SU-DHL-6 (cell line): ENCODE data around the gene CHST13.

Source experiments
- H2AFZ ChIP-seq: fragments of 200-600 bp; sonication (generic); 2 replicates; pipeline ENCODE4 v1.6.1; 2014; ENCODE audit warnings: low read depth, mild to moderate bottlenecking, moderate library complexity, mixed read lengths, antibody characterized with exemption, low read length; ENCODE audit not compliant: severe bottlenecking
- H3F3A ChIP-seq: fragments of 200-600 bp; shearing (Covaris generic); 2 replicates; pipeline ENCODE4 v1.6.0; 2016; ENCODE audit warnings: antibody characterized with exemption, mild to moderate bottlenecking; ENCODE audit not compliant: insufficient read depth
- H3K27ac ChIP-seq: fragments of 200-600 bp; sonication (generic); 2 replicates; pipeline ENCODE4 v1.5.1; 2016; ENCODE audit warnings: low read depth, mild to moderate bottlenecking, low read length, moderate library complexity, mixed read lengths
- H3K27me3 ChIP-seq: fragments of 200-600 bp; sonication (generic), shearing (Covaris generic); 2 replicates; pipeline ENCODE4 v1.6.0; 2014; ENCODE audit warnings: mild to moderate bottlenecking, low read length
- H3K36me3 ChIP-seq: fragments of 200-600 bp; sonication (generic); 2 replicates; pipeline ENCODE4 v1.6.1; 2014; ENCODE audit warnings: mild to moderate bottlenecking, low read length, mixed read lengths
- H3K4me2 ChIP-seq: fragments of 300-600, 200-600 bp; shearing (Covaris generic), sonication (generic); 2 replicates; pipeline ENCODE4 v1.6.0; 2014; ENCODE audit warnings: low read length, low read depth, mild to moderate bottlenecking; ENCODE audit not compliant: poor library complexity, severe bottlenecking
- H3K4me3 ChIP-seq: fragments of 200-600 bp; sonication (generic); 2 replicates; pipeline ENCODE4 v1.5.1; 2014; ENCODE audit warnings: antibody characterized with exemption, low read length, mild to moderate bottlenecking, mixed read lengths; ENCODE audit not compliant: insufficient read depth, poor library complexity, severe bottlenecking
- H3K79me2 ChIP-seq: fragments of 200-600 bp; sonication (generic); 2 replicates; pipeline ENCODE4 v1.6.1; 2014; ENCODE audit warnings: mild to moderate bottlenecking, low read length, moderate library complexity; ENCODE audit not compliant: insufficient read depth
- H3K9ac ChIP-seq: fragments of 200-600 bp; sonication (generic); 2 replicates; pipeline ENCODE4 v1.7.0; 2014; ENCODE audit warnings: mild to moderate bottlenecking, low read length
- H3K9me2 ChIP-seq: fragments of 200-600 bp; sonication (generic); replicated peaks from 2 replicates; pipeline ENCODE4 v1.6.1; 2014; ENCODE audit warnings: low read length; ENCODE audit not compliant: insufficient read depth
- H3K9me3 ChIP-seq: fragments of 200-600 bp; sonication (generic); 2 replicates; pipeline ENCODE4 v1.6.1; 2014; ENCODE audit warnings: low read length, mixed read lengths; ENCODE audit not compliant: insufficient read depth
- H4K20me1 ChIP-seq: fragments of 200-600 bp; sonication (generic); 2 replicates; pipeline ENCODE4 v1.6.1; 2014; ENCODE audit warnings: low read depth, mild to moderate bottlenecking, antibody characterized with exemption, low read length, moderate library complexity, mixed read lengths
- EZH2phosphoT487 ChIP-seq: fragments of 200-600 bp; sonication (generic), shearing (Covaris generic); conservative IDR thresholded peaks from 2 replicates; pipeline ENCODE4 v1.6.1; 2018; ENCODE audit warnings: mild to moderate bottlenecking, antibody characterized with exemption, low read length, moderate library complexity, mixed read lengths
- TF ChIP-seq, protein P1 (sequence below): fragments of 200-600 bp; sonication (generic); IDR thresholded peaks from one replicate; pipeline ENCODE4 v1.5.1; 2017; ENCODE audit warnings: antibody characterized with exemption, mild to moderate bottlenecking, low read length, moderate library complexity; ENCODE audit not compliant: insufficient read depth, poor library complexity, severe bottlenecking

CHST13 gene

DNA sequence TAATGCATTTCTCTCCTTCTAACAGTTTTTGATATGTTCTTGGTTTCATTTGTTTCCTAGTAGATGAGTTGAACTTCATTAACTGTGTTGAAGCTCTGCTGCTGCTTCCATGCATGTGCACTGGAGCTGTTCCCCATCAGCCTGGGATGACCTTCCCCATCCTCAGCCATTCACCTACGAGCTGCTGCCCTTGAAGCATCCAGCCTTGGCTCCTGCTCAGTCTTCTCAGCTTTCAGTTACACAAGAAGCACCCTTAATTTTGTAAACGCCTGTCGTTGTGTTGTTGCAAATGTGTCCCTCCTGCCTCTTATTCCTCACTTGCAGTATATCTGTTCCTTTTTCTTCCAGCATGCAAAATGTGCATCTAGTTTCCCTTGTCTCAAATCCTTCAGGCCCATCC is 39.8 kb upstream of the CHST13 start:
- H3K9me3 ChIP-seq, result no peaks in the 10 kb centered on the region
- no peaks in the 10 kb centered on the region for H3K27me3 ChIP-seq
- H3K79me2 ChIP-seq, result no peaks in the 10 kb centered on the region
- no peak overlapping the region for H3K4me2 ChIP-seq
- no peaks in the 10 kb centered on the region for H3F3A ChIP-seq
- no peak overlapping the region for H3K9ac ChIP-seq
- no peak overlapping the region for H3K4me3 ChIP-seq
- no peaks in the 10 kb centered on the region for H3K36me3 ChIP-seq
- no peaks in the 10 kb centered on the region for H3K9me2 ChIP-seq
- no peaks in the 10 kb centered on the region for H4K20me1 ChIP-seq
- no peak overlapping the region for H3K27ac ChIP-seq
- no peak for TF ChIP-seq EZH2phosphoT487
- TF ChIP-seq, protein P1, sequence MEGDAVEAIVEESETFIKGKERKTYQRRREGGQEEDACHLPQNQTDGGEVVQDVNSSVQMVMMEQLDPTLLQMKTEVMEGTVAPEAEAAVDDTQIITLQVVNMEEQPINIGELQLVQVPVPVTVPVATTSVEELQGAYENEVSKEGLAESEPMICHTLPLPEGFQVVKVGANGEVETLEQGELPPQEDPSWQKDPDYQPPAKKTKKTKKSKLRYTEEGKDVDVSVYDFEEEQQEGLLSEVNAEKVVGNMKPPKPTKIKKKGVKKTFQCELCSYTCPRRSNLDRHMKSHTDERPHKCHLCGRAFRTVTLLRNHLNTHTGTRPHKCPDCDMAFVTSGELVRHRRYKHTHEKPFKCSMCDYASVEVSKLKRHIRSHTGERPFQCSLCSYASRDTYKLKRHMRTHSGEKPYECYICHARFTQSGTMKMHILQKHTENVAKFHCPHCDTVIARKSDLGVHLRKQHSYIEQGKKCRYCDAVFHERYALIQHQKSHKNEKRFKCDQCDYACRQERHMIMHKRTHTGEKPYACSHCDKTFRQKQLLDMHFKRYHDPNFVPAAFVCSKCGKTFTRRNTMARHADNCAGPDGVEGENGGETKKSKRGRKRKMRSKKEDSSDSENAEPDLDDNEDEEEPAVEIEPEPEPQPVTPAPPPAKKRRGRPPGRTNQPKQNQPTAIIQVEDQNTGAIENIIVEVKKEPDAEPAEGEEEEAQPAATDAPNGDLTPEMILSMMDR, result no peak
- no peak overlapping the region for H2AFZ ChIP-seq

DNA sequence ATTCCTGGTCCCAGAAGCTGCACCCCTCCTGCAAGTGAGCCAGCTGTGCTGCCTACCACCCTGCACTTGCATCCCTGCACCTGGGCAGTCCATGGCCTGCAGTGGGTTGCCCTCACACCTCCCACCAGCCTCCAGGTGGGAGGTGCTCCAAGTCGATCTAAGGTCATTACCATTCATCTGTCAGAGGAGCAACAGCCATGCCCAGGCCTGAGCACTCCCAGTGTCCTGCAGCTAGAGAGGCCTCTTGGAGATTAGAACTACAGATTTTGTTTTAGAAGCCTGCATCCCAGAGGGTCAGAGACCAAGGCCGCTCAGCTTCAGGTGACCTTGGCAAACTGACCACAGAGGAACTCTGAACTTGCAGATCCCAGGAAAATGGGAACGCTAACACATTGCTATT is 39.3 kb upstream of the CHST13 start:
- TF ChIP-seq EZH2phosphoT487, result no peak
- TF ChIP-seq, protein P1, result no peak
- Histone ChIP-seq H3F3A (no peaks in the 10 kb centered on the region), H3K27ac (no peak overlapping the region), H3K9me2 (no peaks in the 10 kb centered on the region), H3K9ac (no peak overlapping the region), H3K27me3 (no peaks in the 10 kb centered on the region), H3K79me2 (no peaks in the 10 kb centered on the region), H4K20me1 (no peaks in the 10 kb centered on the region), H3K4me3 (no peak overlapping the region), H3K36me3 (no peaks in the 10 kb centered on the region), H3K4me2 (no peak overlapping the region), H3K9me3 (no peaks in the 10 kb centered on the region), H2AFZ (no peak overlapping the region)

DNA sequence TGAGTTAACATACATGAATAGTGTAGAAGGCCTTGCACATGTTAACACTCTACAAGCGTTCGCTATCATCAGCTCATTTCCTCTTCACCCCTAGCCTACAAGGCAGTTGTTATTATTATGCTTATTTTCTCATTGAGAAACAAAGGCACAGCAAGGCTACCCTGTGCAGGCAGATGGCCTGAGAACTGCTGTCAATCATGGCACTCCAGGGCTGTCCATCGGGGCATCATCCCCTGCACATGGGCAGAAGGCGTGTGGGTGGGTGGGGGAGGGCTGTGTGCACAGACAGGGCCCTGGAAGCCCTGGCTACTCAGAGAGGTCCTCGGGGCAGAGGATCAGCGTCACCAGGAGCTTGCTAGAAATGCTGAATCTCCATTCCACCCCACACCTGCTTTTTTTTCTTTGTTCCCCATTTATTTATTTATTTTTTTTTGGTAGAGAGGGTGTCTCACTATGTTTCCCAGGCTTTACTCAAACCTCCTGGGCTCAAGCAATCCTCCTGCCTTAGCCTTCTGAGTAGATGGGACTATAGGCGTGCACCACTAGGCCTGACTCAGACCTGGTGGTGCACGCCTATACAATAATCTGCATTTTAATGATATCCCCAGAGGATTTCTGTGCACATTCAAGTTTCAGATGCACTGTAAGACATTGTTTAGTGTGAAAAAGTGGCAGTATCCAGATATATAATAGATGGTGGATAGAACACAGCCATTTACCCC is 38.6 kb upstream of the CHST13 start:
- no peaks in the 10 kb centered on the region for H3K79me2 ChIP-seq
- no peaks in the 10 kb centered on the region for H4K20me1 ChIP-seq
- no peak overlapping the region for H3K27ac ChIP-seq
- no peaks in the 10 kb centered on the region for H3F3A ChIP-seq
- H3K4me2 ChIP-seq, result no peak overlapping the region
- H3K9me2 ChIP-seq, result no peaks in the 10 kb centered on the region
- H3K9ac ChIP-seq, result no peak overlapping the region
- H2AFZ ChIP-seq, result no peak overlapping the region
- no peaks in the 10 kb centered on the region for H3K27me3 ChIP-seq
- TF ChIP-seq EZH2phosphoT487, result no peak
- TF ChIP-seq, protein P1, result no peak
- H3K36me3 ChIP-seq, result no peaks in the 10 kb centered on the region
- no peak overlapping the region for H3K4me3 ChIP-seq
- no peaks in the 10 kb centered on the region for H3K9me3 ChIP-seq
